WTC11 (cell line): Measurements from ENCODE around the gene GYS1. TPM values are rescaled to one million over a fixed set of nuclear protein-coding genes. Genes with fewer than 3 reads are reported as not detected.

Experiments
- ATAC-seq: fragments of 200-7000 bp; cut with Tn5 transposase; 2 replicates; pipeline ENCODE4 v1.10.0; 2021; ENCODE audit warnings: mild to moderate bottlenecking, moderate library complexity
- CTCF ChIA-PET: fragments of 300-600 bp; sonication (Branson Sonifier 250); formaldehyde crosslinking; loops from one replicate; lab custom pipeline; 2021; ENCODE audit warnings: antibody characterized with exemption; lab: Charles Lee
- POLR2A ChIA-PET: fragments of 350-600 bp; sonication (Branson Sonifier 250); formaldehyde crosslinking; loops from one replicate; lab custom pipeline; 2021; ENCODE audit warnings: antibody characterized with exemption; lab: Charles Lee
- DNase-seq: peaks from one replicate; pipeline ENCODE4 v3.0.0; 2021; ENCODE audit warnings: low spot score
- H3K27ac Mint-ChIP-seq: 2 replicates; pipeline ENCODE4 v1.8.0; 2021; ENCODE audit warnings: mixed read lengths
- H3K27me3 Mint-ChIP-seq: 2 replicates; pipeline ENCODE4 v1.8.0; 2021; ENCODE audit warnings: low read depth, mild to moderate bottlenecking, moderate library complexity, mixed read lengths
- H3K36me3 Mint-ChIP-seq: 2 replicates; pipeline ENCODE4 v1.8.0; 2021; ENCODE audit warnings: mixed read lengths
- H3K4me1 Mint-ChIP-seq: 2 replicates; pipeline ENCODE4 v1.8.0; 2022; ENCODE audit warnings: mixed read lengths
- H3K4me3 Mint-ChIP-seq: 2 replicates; pipeline ENCODE4 v1.8.0; 2021; ENCODE audit warnings: mild to moderate bottlenecking, moderate library complexity, mixed read lengths
- H3K9me3 Mint-ChIP-seq: 2 replicates; pipeline ENCODE4 v1.8.0; 2021; ENCODE audit warnings: mixed read lengths
- AR ChIP-seq: fragments of 250-450 bp; sonication (Bioruptor Pico); IDR thresholded peaks from 2 replicates; pipeline ENCODE4 v1.9.0; 2021; ENCODE audit warnings: mild to moderate bottlenecking
- E2F4 ChIP-seq: sonication (generic); formaldehyde crosslinking; IDR thresholded peaks from 2 replicates; pipeline ENCODE4 v1.8.1; 2022; ENCODE audit warnings: low read depth, mild to moderate bottlenecking, moderate library complexity, missing genetic modification reagents, borderline replicate concordance
- ESRRA ChIP-seq: sonication (generic); formaldehyde crosslinking; IDR thresholded peaks from 2 replicates; pipeline ENCODE4 v1.8.1; 2022; ENCODE audit warnings: mild to moderate bottlenecking, missing genetic modification reagents, borderline replicate concordance
- ETV6 ChIP-seq: sonication (generic); formaldehyde crosslinking; IDR thresholded peaks from 2 replicates; pipeline ENCODE4 v1.8.1; 2022; ENCODE audit warnings: mild to moderate bottlenecking, missing genetic modification reagents
- FOXP1 ChIP-seq: sonication (generic); formaldehyde crosslinking; IDR thresholded peaks from 2 replicates; pipeline ENCODE4 v1.8.0; 2022; ENCODE audit warnings: missing genetic modification reagents, mild to moderate bottlenecking, moderate library complexity, borderline replicate concordance
- FOXP4 ChIP-seq: sonication (generic); formaldehyde crosslinking; IDR thresholded peaks from 2 replicates; pipeline ENCODE4 v1.8.0; 2022; ENCODE audit warnings: mild to moderate bottlenecking, missing genetic modification reagents
- MLX ChIP-seq: sonication (generic); formaldehyde crosslinking; IDR thresholded peaks from 2 replicates; pipeline ENCODE4 v1.8.1; 2023; ENCODE audit warnings: mild to moderate bottlenecking, missing genetic modification reagents, moderate library complexity
- NFE2L1 ChIP-seq: sonication (generic); formaldehyde crosslinking; IDR thresholded peaks from 2 replicates; pipeline ENCODE4 v1.8.1; 2023; ENCODE audit warnings: missing genetic modification reagents
- RELA ChIP-seq: sonication (generic); formaldehyde crosslinking; IDR thresholded peaks from 2 replicates; pipeline ENCODE4 v1.8.1; 2022; ENCODE audit warnings: missing genetic modification reagents, mild to moderate bottlenecking, borderline replicate concordance
- SMAD4 ChIP-seq: sonication (generic); formaldehyde crosslinking; IDR thresholded peaks from 2 replicates; pipeline ENCODE4 v1.8.0; 2022; ENCODE audit warnings: mild to moderate bottlenecking, missing genetic modification reagents
- STAT6 ChIP-seq: sonication (generic); formaldehyde crosslinking; conservative IDR thresholded peaks from 2 replicates; pipeline ENCODE4 v1.8.1; 2023; ENCODE audit warnings: mild to moderate bottlenecking, low read depth, missing genetic modification reagents, moderate library complexity
- USF2 ChIP-seq: sonication (generic); formaldehyde crosslinking; IDR thresholded peaks from 2 replicates; pipeline ENCODE4 v1.8.1; 2023; ENCODE audit warnings: mild to moderate bottlenecking, missing genetic modification reagents, moderate library complexity
- ZNF121 ChIP-seq: sonication (generic); formaldehyde crosslinking; IDR thresholded peaks from 2 replicates; pipeline ENCODE4 v1.8.0; 2023; ENCODE audit warnings: missing genetic modification reagents
- ZNF138 ChIP-seq: sonication (generic); formaldehyde crosslinking; conservative IDR thresholded peaks from 2 replicates; pipeline ENCODE4 v1.8.1; 2022; ENCODE audit warnings: mild to moderate bottlenecking, moderate library complexity, missing genetic modification reagents
- total RNA-seq: library from RNA; stranded (reverse); gene quantifications from 3 replicates; pipeline ENCODE4 v1.2.3, GENCODE V29; 2021

GYS1 gene
- total RNA-seq, 1 experiment from 2014 or later: 52.0 TPM

GRCh38 chr19:48961673-48962028, 31.5 kb downstream of the GYS1 start:
- ChIA-PET CTCF (interaction anchor here (0.7 to 2.3 kb wide), 5 partner anchors 9 to 38 kb away, joined by 3 to 14 read pairs (median 4); partner anchors contain the start of genes DHDH, GYS1 and RUVBL2), POLR2A (no interaction called here)
- no peak for DNase-seq
- TF ChIP-seq ETV6 (0 out of 2 replicates have a peak, but pooled peaks have one; percentile 31), FOXP4 (CRISPR knock-in tag) (no peak), USF2 (CRISPR knock-in tag) (peak; percentile 19; the same call in 1 of the 2 replicates)
- TF ChIP-seq, all 79 proteins: peak for 2
- Mint-ChIP-seq H3K4me3 (no peak overlapping the region), H3K36me3 (peaks cover 41% of the 10 kb centered on the region), H3K27ac (peak overlapping the region; percentile 89), H3K9me3 (peaks cover 4% of the 10 kb centered on the region), H3K4me1 (peaks cover 33% of the 10 kb centered on the region), H3K27me3 (no peaks in the 10 kb centered on the region)
- ATAC-seq: no peak

GRCh38 chr19:48961051-48961649, 32.0 kb downstream of the GYS1 start:
- ATAC-seq (no peak), DNase-seq (no peak)
- H3K36me3 Mint-ChIP-seq: peaks cover 39% of the 10 kb centered on the region
- TF ChIP-seq ZNF121 (CRISPR knock-in tag) (peak; percentile 94), E2F4 (no peak), MLX (CRISPR knock-in tag) (no peak), FOXP1 (CRISPR knock-in tag) (0 out of 2 replicates have a peak, but pooled peaks have one; percentile 5), ESRRA (0 out of 2 replicates have a peak, but pooled peaks have one; percentile 3)
- ChIA-PET POLR2A (interaction anchor here (0.5 to 0.6 kb wide), 2 partner anchors 88 to 344 kb away, joined by 3 read pairs; no protein-coding TSS in a partner anchor), CTCF (interaction anchor here (1.4 to 2.3 kb wide), 3 partner anchors 9 to 32 kb away, joined by 4 to 14 read pairs (median 10); partner anchors contain the start of genes GYS1 and RUVBL2)
- H3K9me3 Mint-ChIP-seq: no peaks in the 10 kb centered on the region
- H3K27me3 Mint-ChIP-seq: no peaks in the 10 kb centered on the region
- no peak overlapping the region for H3K4me3 Mint-ChIP-seq
- peaks cover 31% of the 10 kb centered on the region for H3K4me1 Mint-ChIP-seq
- peak overlapping the region; percentile 53; the same call in 1 of the 2 replicates for H3K27ac Mint-ChIP-seq

- peaks cover 36% of the 10 kb centered on the region for H3K4me1 Mint-ChIP-seq
- peaks cover 43% of the 10 kb centered on the region for H3K36me3 Mint-ChIP-seq
These were observed 33.5 kb downstream of the GYS1 start for GRCh38 chr19:48959341-48960239.

More at GRCh38 chr19:48959341-48960239, 33.5 kb downstream of the GYS1 start:
- no peak overlapping the region for H3K4me3 Mint-ChIP-seq
- no peaks in the 10 kb centered on the region for H3K27me3 Mint-ChIP-seq
- CTCF ChIA-PET: interaction anchor here (1.2 to 2.6 kb wide), 2 partner anchors 11 to 27 kb away, joined by 4 to 9 read pairs; partner anchors contain the start of gene DHDH
- no peak for ATAC-seq
- H3K27ac Mint-ChIP-seq: no peak overlapping the region
- no peaks in the 10 kb centered on the region for H3K9me3 Mint-ChIP-seq
- POLR2A ChIA-PET: interaction anchor here (0.6 kb wide), 1 partner anchor 101 kb away, joined by 3 read pairs; no protein-coding TSS in a partner anchor
- TF ChIP-seq ZNF138 (CRISPR knock-in tag): no peak
- no peak for TF ChIP-seq STAT6 (CRISPR knock-in tag)
- no peak for TF ChIP-seq FOXP1 (CRISPR knock-in tag)
- no peak for TF ChIP-seq NFE2L1 (CRISPR knock-in tag)
- no peak for TF ChIP-seq AR (CRISPR knock-in tag)
- no peak for TF ChIP-seq ZNF121 (CRISPR knock-in tag)
- TF ChIP-seq RELA (CRISPR knock-in tag): no peak
- TF ChIP-seq SMAD4 (CRISPR knock-in tag): no peak
- DNase-seq: no peak
